Heart left ventricle (tissue), 16 donors: ENCODE measurements around the gene SLC31A1. TPM values are rescaled to one million over a fixed set of nuclear protein-coding genes. Genes with fewer than 3 reads are reported as not detected.

Experiments used
- ATAC-seq, 4 donors: fragments of 200-7000 bp; cut with Tn5 transposase; one replicate each; pipeline ENCODE4 v1.9.1; 2020 to 2022; ENCODE audit warnings: moderate library complexity in 4 of 4, mild to moderate bottlenecking in 3 of 4, moderate number of reproducible peaks in 1 of 4
- DNase-seq, 5 donors: peaks; one replicate each; pipeline ENCODE4 v3.0.0-alpha.2; 2020
- H3K27ac ChIP-seq, 12 donors: fragments of 200-600 bp; sonication (generic) in 4 of 12; one replicate each; pipeline versions ENCODE4 v1.5.0 to v1.8.0; 2016 to 2022; ENCODE audit warnings: mild to moderate bottlenecking in 2 of 12
- H3K27me3 ChIP-seq, 9 donors: fragments of 200-600 bp; sonication (generic) in 2 of 9; one replicate each; pipeline versions ENCODE4 v1.5.1 to v1.8.0; 2016 to 2022; ENCODE audit warnings: mild to moderate bottlenecking in 3 of 9
- H3K36me3 ChIP-seq, 9 donors: fragments of 200-600 bp; sonication (generic) in 2 of 9; one replicate each; pipeline versions ENCODE4 v1.5.0 to v1.8.0; 2018 to 2022; ENCODE audit warnings: mild to moderate bottlenecking in 2 of 9
- H3K4me1 ChIP-seq, 12 donors: fragments of 200-600 bp; sonication (generic) in 4 of 12; one replicate each; pipeline versions ENCODE4 v1.5.0 to v1.8.0; 2016 to 2022; ENCODE audit warnings: mild to moderate bottlenecking in 3 of 12
- H3K4me3 ChIP-seq, 12 donors: fragments of 200-600 bp; sonication (generic) in 4 of 12; one replicate each; pipeline versions ENCODE4 v1.5.0 to v1.8.0; 2017 to 2022; ENCODE audit warnings: mild to moderate bottlenecking in 9 of 12, moderate library complexity in 4 of 12
- H3K9me3 ChIP-seq, 12 donors: fragments of 200-600 bp; sonication (generic) in 4 of 12; one replicate each; pipeline versions ENCODE4 v1.5.0 to v1.8.0; 2016 to 2022; ENCODE audit warnings: mild to moderate bottlenecking in 1 of 12
- CTCF ChIP-seq, 12 donors: fragments of 200-600 bp; sonication (generic) in 4 of 12; IDR thresholded peaks; one replicate each; pipeline versions ENCODE4 v1.5.0 to v1.8.0; 2018 to 2022; ENCODE audit warnings: antibody characterized with exemption in 12 of 12, mild to moderate bottlenecking in 5 of 12
- POLR2A ChIP-seq, 2 donors: fragments of 450-650 bp; IDR thresholded peaks; one replicate each; pipeline ENCODE4 v1.6.1; 2017; ENCODE audit warnings: antibody characterized with exemption in 2 of 2, mild to moderate bottlenecking in 2 of 2, moderate library complexity in 2 of 2
- WGBS, 4 donors: extraction: QIAGEN DNeasy Blood & Tissue Kit in 2 of 4; methylation state at CpG; one replicate each; pipeline versions ENCODE4 v1.1.5 to v1.1.7; 2013 to 2018; 5-methylcytosine and 5-hydroxymethylcytosine counted together
- intact Hi-C, 10 donors: fragments of 100-400 bp; cut with DNase I; formaldehyde crosslinking; loops; one replicate each; pipeline versions ENCODE4 v1.11.1 to v1.14.2; 2022
- polyA plus RNA-seq, 2 donors: library from polyadenylated mRNA; stranded (reverse); fragments of 200-250 nt; gene quantifications; one replicate each; pipeline ENCODE4 v1.2.3, GENCODE V29; 2013
- total RNA-seq, 9 donors: library from RNA; depleted of rRNA in 2 of 9; stranded (reverse); fragments of >200 nt in 2 of 9; fragmentation: NEBNext Ultra II Directional in 3 of 9; extraction: Animal tissue kit (Norgen Biotek cat#: 25700) in 3 of 9; gene quantifications; one replicate each; pipeline versions ENCODE4 v1.1.0 to v1.2.4, GENCODE V29; 2016 to 2023
- donor health status: ischemic (EF 13 %, LVEDD 7.1; RV severe dilation, severe dysfunction).
- donor health status: healthy with polysubstance abuse.
- donor health status: DM: no; HTN: yes; CAD: no.
- donor health status: DM: no; HTN: no; CAD: no.
- donor health status: ischemic (EF 25% LVEDD 6.9; RV normal size, moderate dysfunction).
- donor health status: ischemic (EF 25% LVEDD 5.7; RV mildly dilated, moderate dysfunction).
- donor health status: healthy.
- donor health status: DM: yes; HTN: yes; CAD: no.
- donor health status: ischemic (EF 35%, LVEDD 5.7; RV mildly dilated, moderate dysfunction).
- donor health status: nonischemic (EF 11% LVEDD 7.7; RV severe dilation, severe dysfunction).
- donor health status: DM: yes; HTN: yes; CAD: no.
- donor health status: PGD.
- donor health status: ischemic (EF 29% LVEDD 5.4; RV normal size, mild dysfunction).
- donor health status: nonischemic (EF 23%, LVEDD 6.1; RV moderate dilation, normal function).

Gene SLC31A1
- total and polyA plus RNA-seq, 11 donors, result 4.2 to 22.3 (median 10.7) TPM

- WGBS, 4 donors, result 74 to 82% (median 79%) methylated on average over 9 of the region's 9 CpGs
- no peak for TF ChIP-seq POLR2A (IDR thresholded peaks at IDR 0.05)
- TF ChIP-seq CTCF (IDR thresholded peaks at IDR 0.05), result no peak
- Histone ChIP-seq H3K27ac (no peak overlapping the region), H3K27me3 (no peaks in the 10 kb centered on the region), H3K4me1 (peaks cover 0 to 9% (median 0%) of the 10 kb centered on the region in 12 donors), H3K36me3 (peaks cover 0 to 24% (median 21%) of the 10 kb centered on the region in 9 donors), H3K9me3 (no peaks in the 10 kb centered on the region), H3K4me3 (no peak overlapping the region)
- DNase-seq (no peak), ATAC-seq (no peak)
- intact Hi-C loops, result loop anchor here in 1 of 10 donors (10.0 kb wide), 1 partner anchor 368 kb away; no protein-coding TSS in a partner anchor
Observed at GRCh38 chr9:113296796-113297558, 75.6 kb downstream of the SLC31A1 start.

GRCh38 chr9:113298311-113298710 lies 77.0 kb downstream of the SLC31A1 start:
- H3K36me3 ChIP-seq, result peaks cover 0 to 11% (median 8%) of the 10 kb centered on the region in 9 donors
- no peak for TF ChIP-seq POLR2A (IDR thresholded peaks at IDR 0.05)
- TF ChIP-seq CTCF (IDR thresholded peaks at IDR 0.05), result no peak
- no peak overlapping the region for H3K27ac ChIP-seq
- no peak for DNase-seq
- 86 to 94% (median 87%) methylated on average over 7 to 8 of the region's 8 CpGs for WGBS, 4 donors
- no peaks in the 10 kb centered on the region for H3K9me3 ChIP-seq
- H3K4me1 ChIP-seq, result peaks cover 0 to 9% (median 0%) of the 10 kb centered on the region in 12 donors
- ATAC-seq, result no peak
- no peaks in the 10 kb centered on the region for H3K27me3 ChIP-seq
- no peak overlapping the region for H3K4me3 ChIP-seq
- intact Hi-C loops, result loop anchor here in 1 of 10 donors (10.0 kb wide), 1 partner anchor 366 kb away; no protein-coding TSS in a partner anchor

GRCh38 chr9:113298924-113299770 lies 77.8 kb downstream of the SLC31A1 start:
- 85 to 89% (median 89%) methylated on average over 13 to 15 of the region's 15 CpGs for WGBS, 4 donors
- Histone ChIP-seq H3K36me3 (peaks cover 0 to 2% (median under 1%) of the 10 kb centered on the region in 9 donors), H3K4me3 (no peak overlapping the region), H3K27ac (no peak overlapping the region), H3K27me3 (no peaks in the 10 kb centered on the region), H3K4me1 (peaks cover 0 to 9% (median 0%) of the 10 kb centered on the region in 12 donors), H3K9me3 (no peaks in the 10 kb centered on the region)
- no peak for ATAC-seq
- no peak for TF ChIP-seq POLR2A (IDR thresholded peaks at IDR 0.05)
- TF ChIP-seq CTCF (IDR thresholded peaks at IDR 0.05), result no peak
- DNase-seq, result no peak
- intact Hi-C loops, result loop anchor here in 1 of 10 donors (10.0 kb wide), 1 partner anchor 366 kb away; no protein-coding TSS in a partner anchor
